ENCODE results near the gene PGF.

Gene PGF

DNA sequence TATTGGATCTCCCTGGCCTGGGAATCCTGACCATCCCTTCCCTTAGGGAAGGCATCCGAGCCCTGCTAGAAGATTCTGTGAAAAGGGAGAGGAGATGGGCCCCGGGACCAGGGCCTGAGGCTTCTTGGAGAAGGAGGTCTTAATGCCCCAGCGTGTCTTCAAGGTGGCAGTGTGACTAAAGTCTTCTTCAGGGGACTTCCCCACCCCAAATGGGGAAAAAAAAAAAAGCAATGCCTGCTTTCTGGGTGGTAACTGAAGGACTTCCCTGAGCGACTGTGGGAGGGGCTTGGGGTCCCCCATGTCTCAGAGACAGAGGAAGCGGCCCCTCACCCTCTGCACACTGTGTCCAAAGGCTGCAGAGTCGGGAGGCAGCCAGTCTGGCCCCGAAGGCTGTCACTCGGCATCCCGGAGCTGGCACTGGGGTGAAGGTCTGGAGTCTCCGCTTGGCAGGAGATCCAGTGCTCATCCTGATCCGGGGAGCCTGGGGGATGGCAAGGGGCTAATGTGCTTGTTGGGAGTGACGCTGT is 7.8 kb upstream of the PGF start:
- TF ChIP-seq CTCF (IDR thresholded peaks at IDR 0.05; ENCODE audit: borderline replicate concordance, insufficient read depth, low read depth, low read length): no peak
- H3K4me3 ChIP-seq (ENCODE audit: low read depth, low read length): no peak overlapping the region

DNA sequence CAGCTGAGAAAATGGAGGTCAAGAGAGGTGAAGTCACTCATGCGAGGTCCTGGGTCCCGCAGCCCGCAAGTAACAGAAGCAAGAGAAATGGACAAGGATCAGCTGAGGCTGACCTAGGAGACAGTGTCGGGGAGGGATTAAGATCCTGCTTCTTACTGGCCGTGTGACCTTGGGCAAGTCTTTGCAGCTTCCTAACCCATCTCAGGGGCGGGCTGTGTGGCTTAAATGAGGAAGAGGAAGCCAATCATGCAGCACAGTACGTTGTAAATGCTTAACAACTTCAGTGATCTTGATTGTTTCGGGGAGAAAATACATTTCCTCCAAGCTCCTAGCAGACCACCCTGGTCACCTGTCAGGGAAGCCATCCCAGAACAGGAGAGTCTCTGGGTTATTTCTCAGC is 7.1 kb upstream of the PGF start:
- no peak overlapping the region for H3K4me3 ChIP-seq (ENCODE audit: low read depth, low read length)
- TF ChIP-seq CTCF (IDR thresholded peaks at IDR 0.05; ENCODE audit: borderline replicate concordance, insufficient read depth, low read depth, low read length): no peak

DNA sequence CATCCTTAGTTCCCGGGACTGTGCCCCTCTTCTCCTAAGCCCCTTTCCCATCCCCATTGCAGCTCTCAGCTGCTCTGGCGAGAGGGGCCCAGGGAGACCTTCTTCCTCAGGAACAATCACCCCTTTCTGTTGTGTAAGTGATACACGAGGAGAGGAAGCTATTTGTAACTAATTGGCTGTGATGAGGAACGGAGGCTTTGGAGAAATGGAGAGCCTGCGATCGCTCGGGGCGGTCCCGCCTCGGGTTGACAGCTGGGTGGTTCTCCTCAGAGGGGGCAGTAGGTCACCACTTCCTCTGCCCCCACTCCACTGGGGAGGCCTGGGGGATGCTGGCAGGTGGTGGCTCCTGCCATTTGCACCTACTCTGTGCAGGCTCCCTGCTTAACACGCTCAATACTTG is 6.6 kb upstream of the PGF start:
- TF ChIP-seq CTCF (IDR thresholded peaks at IDR 0.05; ENCODE audit: borderline replicate concordance, insufficient read depth, low read depth, low read length): no peak
- H3K4me3 ChIP-seq (ENCODE audit: low read depth, low read length): no peak overlapping the region

- TF ChIP-seq CTCF (IDR thresholded peaks at IDR 0.05; ENCODE audit: borderline replicate concordance, insufficient read depth, low read depth, low read length): no peak
- no peak overlapping the region for H3K4me3 ChIP-seq (ENCODE audit: low read depth, low read length)
Measured at GRCh38 chr14:74961238-74961911, 6.0 kb upstream of the PGF start.

DNA sequence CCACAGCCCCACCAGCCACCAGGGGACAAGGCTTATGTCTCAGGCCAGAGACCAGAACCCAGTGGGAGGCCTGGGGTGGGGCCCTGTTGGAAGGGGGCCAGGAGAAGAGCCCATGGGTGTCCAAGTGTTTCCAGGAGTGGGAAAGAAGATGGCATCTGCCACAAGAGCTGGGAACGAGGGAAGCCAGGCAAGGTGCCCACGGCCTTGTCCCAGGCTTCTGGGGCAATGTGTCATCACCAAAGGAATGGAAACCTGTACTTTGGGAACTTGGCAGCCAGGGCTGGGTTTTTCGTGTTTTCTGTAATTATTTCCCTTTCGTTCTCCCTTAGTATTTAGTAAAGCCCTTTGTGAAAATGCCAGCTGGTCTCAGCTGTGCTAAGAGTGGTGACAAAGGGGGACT is 5.3 kb upstream of the PGF start:
- no peak for TF ChIP-seq CTCF (IDR thresholded peaks at IDR 0.05; ENCODE audit: borderline replicate concordance, insufficient read depth, low read depth, low read length)
- H3K4me3 ChIP-seq (ENCODE audit: low read depth, low read length): no peak overlapping the region

DNA sequence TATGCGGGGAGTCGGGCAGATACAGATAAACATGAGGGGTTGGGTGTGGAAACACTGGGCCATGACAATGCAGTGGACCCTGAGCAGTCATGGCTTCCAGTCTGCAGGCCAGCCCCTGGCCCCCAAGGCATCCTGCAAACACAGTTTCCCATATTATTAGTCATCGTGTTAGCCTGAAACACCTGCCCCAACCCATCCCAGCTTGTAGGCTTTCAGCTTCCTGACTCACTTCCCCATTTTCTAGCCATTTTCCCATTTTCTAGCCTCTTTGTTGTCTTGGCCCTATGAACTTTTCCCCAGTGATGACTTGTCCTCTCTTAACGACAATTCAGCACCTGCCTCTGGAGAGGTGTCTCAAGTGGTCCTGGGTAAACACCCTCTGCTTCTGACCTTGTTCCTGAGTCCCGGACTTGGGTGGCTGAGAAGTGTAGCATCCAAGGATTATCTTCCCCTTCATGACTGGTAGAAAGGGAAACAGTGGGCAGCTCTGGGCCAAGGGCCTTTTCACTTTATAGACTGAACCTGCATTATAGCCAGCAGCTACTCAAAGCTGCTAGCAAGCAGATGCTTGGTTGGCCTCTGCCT is 4.3 kb upstream of the PGF start:
- H3K4me3 ChIP-seq (ENCODE audit: low read depth, low read length): no peak overlapping the region
- TF ChIP-seq CTCF (IDR thresholded peaks at IDR 0.05; ENCODE audit: borderline replicate concordance, insufficient read depth, low read depth, low read length): no peak
